Panc1 (cell line): Measurements from ENCODE around the gene DTNBP1. TPM values are rescaled to one million over a fixed set of nuclear protein-coding genes. Genes with fewer than 3 reads are reported as not detected.

Experiments used
- ATAC-seq: fragments of 200-7000 bp; cut with Tn5 transposase; 2 replicates; pipeline ENCODE4 v1.9.1; 2020; ENCODE audit warnings: mild to moderate bottlenecking, moderate library complexity
- BruUV-seq: library from RNA; stranded (reverse); fragments of 400-500 nt; replicated peaks from 2 replicates; lab custom pipeline; 2021; lab: Mats Ljungman, UMichigan
- CTCF ChIA-PET: fragments of 300-600 bp; sonication (Branson Sonifier 250); formaldehyde crosslinking; loops from one replicate; lab custom pipeline; 2022; ENCODE audit warnings: antibody characterized with exemption; lab: Charles Lee
- POLR2A ChIA-PET: fragments of 300-600 bp; sonication (Branson Sonifier 250); formaldehyde crosslinking; loops from one replicate; lab custom pipeline; 2022; ENCODE audit warnings: antibody characterized with exemption; lab: Charles Lee
- DNase-seq: peaks from one replicate; pipeline ENCODE4 v3.0.0-alpha.2; 2010; ENCODE audit warnings: low read depth, low spot score
- H3K27ac ChIP-seq: 2 replicates; pipeline ENCODE4 v1.5.1; 2011; ENCODE audit warnings: mild to moderate bottlenecking, low read length, inconsistent platforms
- H3K27me3 ChIP-seq: fragments of 200-500 bp; sonication (Bioruptor generic); 2 replicates; pipeline ENCODE4 v1.6.0; 2014; ENCODE audit warnings: low read length, inconsistent platforms; ENCODE audit not compliant: control insufficient read depth, insufficient read depth
- H3K36me3 ChIP-seq: fragments of 200-500 bp; sonication (Bioruptor generic); 2 replicates; pipeline ENCODE4 v1.5.1; 2014; ENCODE audit warnings: inconsistent platforms, mild to moderate bottlenecking, low read length, moderate library complexity; ENCODE audit not compliant: control insufficient read depth, insufficient read depth
- H3K4me1 ChIP-seq: 2 replicates; pipeline ENCODE4 v1.5.1; 2011; ENCODE audit warnings: inconsistent platforms, mild to moderate bottlenecking, low read length, moderate library complexity; ENCODE audit not compliant: control insufficient read depth, insufficient read depth
- H3K4me3 ChIP-seq, 2 experiments: 2 replicates each; pipeline ENCODE4 v1.5.1; 2011 to 2012; ENCODE audit warnings: low read depth in 2 of 2, low read length in 2 of 2, mild to moderate bottlenecking in 2 of 2, inconsistent platforms in 1 of 2, moderate library complexity in 1 of 2
- H3K9me3 ChIP-seq: fragments of 200-500 bp; sonication (Bioruptor generic); 2 replicates; pipeline ENCODE4 v1.5.1; 2014; ENCODE audit warnings: low read depth, mild to moderate bottlenecking, inconsistent platforms, low read length, moderate library complexity; ENCODE audit not compliant: control insufficient read depth, insufficient read depth
- POLR2AphosphoS5 ChIP-seq: IDR thresholded peaks from 2 replicates; pipeline ENCODE4 v1.6.1; 2012; ENCODE audit warnings: mild to moderate bottlenecking, low read depth, low read length, moderate library complexity
- SIN3A ChIP-seq: IDR thresholded peaks from 2 replicates; pipeline ENCODE4 v1.6.1; 2012; ENCODE audit warnings: low read depth, mild to moderate bottlenecking, low read length, moderate library complexity, borderline replicate concordance; ENCODE audit not compliant: insufficient read depth
- TCF7L2 ChIP-seq: IDR thresholded peaks from 2 replicates; pipeline ENCODE4 v1.6.1; 2011; ENCODE audit warnings: mild to moderate bottlenecking, low read depth, low read length, inconsistent platforms
- in situ Hi-C: cut with HindIII; loops from 2 replicates; pipeline ENCODE4 v1.10.0; 2016; ENCODE audit warnings: low sequenced_read_pairs, low pct_unique_long_range_greater_than_20kb
- intact Hi-C: fragments of 100-400 bp; cut with micrococcal nuclease; formaldehyde crosslinking; loops from one replicate; pipeline ENCODE4 v1.10.0; 2022; ENCODE audit not compliant: unreplicated experiment
- total RNA-seq: library from RNA; stranded (reverse); gene quantifications from one replicate; pipeline ENCODE4 v1.2.1, GENCODE V29; 2021; ENCODE audit not compliant: unreplicated experiment
- TF ChIP-seq, protein P1 (sequence below): fragments of 450-650 bp; IDR thresholded peaks from 2 replicates; pipeline ENCODE4 v1.5.1; 2017; ENCODE audit warnings: mild to moderate bottlenecking
- TF ChIP-seq, protein P2 (sequence below), 2 experiments: IDR thresholded peaks; 2 replicates each; pipeline ENCODE4 v1.6.1; 2011 to 2012; ENCODE audit warnings: low read depth in 2 of 2, control low read depth in 1 of 2, low read length in 1 of 2, mild to moderate bottlenecking in 1 of 2, moderate library complexity in 1 of 2; ENCODE audit not compliant: insufficient read depth in 1 of 2

Gene DTNBP1
- total RNA-seq, 1 experiment from 2014 or later: 29.3 TPM

DNA sequence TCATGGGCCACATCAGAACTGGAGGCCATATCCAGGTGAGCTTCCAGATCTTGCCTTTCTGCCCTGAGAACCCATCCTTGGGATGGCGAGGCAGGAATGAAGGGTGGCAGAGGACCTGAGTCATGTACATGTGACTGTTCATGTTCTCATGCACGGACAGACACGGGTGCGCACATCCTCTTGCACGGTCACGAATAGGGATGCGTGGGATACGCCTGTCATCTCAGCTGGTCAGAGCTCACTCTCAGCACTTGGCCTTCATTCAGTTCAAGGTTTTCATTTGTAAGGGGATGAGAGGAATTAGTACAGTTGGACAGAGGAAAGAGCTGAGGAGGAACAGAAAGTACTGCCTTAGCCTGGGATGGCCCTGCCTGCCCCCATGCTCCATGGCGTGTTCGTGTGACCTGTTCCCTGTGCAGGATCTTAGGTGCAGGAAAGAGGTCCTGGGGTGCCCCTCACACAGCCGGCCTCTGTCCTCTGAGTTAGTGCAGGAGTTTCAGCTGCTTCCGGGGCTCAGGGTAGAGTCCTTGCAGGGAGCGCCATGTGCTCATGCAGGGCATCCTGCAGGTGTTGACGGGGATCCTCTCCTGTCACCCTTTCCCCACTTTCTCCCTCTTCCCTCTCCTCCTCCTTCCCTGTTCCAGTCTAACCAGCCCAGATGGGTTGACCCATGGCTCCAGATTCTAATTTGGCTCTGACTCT, 173.4 kb downstream of the DTNBP1 start:
- intact Hi-C loops: no loop called here
- DNase-seq (no peak), ATAC-seq (no peak)
- H3K9me3 ChIP-seq: no peaks in the 10 kb centered on the region
- BruUV-seq: no TSS peak
- POLR2A ChIA-PET: no interaction called here
- TF ChIP-seq, protein P1, sequence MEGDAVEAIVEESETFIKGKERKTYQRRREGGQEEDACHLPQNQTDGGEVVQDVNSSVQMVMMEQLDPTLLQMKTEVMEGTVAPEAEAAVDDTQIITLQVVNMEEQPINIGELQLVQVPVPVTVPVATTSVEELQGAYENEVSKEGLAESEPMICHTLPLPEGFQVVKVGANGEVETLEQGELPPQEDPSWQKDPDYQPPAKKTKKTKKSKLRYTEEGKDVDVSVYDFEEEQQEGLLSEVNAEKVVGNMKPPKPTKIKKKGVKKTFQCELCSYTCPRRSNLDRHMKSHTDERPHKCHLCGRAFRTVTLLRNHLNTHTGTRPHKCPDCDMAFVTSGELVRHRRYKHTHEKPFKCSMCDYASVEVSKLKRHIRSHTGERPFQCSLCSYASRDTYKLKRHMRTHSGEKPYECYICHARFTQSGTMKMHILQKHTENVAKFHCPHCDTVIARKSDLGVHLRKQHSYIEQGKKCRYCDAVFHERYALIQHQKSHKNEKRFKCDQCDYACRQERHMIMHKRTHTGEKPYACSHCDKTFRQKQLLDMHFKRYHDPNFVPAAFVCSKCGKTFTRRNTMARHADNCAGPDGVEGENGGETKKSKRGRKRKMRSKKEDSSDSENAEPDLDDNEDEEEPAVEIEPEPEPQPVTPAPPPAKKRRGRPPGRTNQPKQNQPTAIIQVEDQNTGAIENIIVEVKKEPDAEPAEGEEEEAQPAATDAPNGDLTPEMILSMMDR: no peak
- TF ChIP-seq POLR2AphosphoS5: no peak
- TF ChIP-seq TCF7L2: no peak
- no peak for TF ChIP-seq SIN3A
- CTCF ChIA-PET: no interaction called here
- no peaks in the 10 kb centered on the region for H3K36me3 ChIP-seq
- no peaks in the 10 kb centered on the region for H3K27me3 ChIP-seq
- H3K4me3 ChIP-seq: no peak overlapping the region
- no peak overlapping the region for H3K27ac ChIP-seq
- no peaks in the 10 kb centered on the region for H3K4me1 ChIP-seq
- in situ Hi-C loops: no loop called here

DNA sequence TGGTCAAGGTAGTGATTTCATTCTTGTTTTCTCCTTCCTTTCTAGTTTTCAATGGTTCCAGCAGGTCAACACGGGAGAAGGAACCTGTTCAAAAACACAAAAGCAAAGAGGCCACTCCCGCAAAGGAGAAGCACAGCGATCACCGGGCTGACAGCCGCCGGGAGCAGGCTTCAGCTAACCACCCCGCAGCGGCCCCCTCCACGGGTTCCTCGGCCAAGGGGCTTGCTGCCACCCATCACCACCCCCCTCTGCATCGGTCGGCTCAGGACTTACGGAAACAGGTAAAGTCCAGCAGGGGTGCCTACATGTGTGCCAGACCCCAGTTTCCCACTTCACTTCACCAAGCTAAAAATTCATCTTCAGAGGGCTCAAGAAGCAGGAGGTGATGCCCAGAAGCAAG, 175.6 kb downstream of the DTNBP1 start:
- no peak overlapping the region for H3K4me3 ChIP-seq
- H3K27ac ChIP-seq: no peak overlapping the region
- H3K4me1 ChIP-seq: no peaks in the 10 kb centered on the region
- no peak for ATAC-seq
- no TSS peak for BruUV-seq
- in situ Hi-C loops: no loop called here
- ChIA-PET CTCF (no interaction called here), POLR2A (no interaction called here)
- H3K27me3 ChIP-seq: no peaks in the 10 kb centered on the region
- H3K36me3 ChIP-seq: no peaks in the 10 kb centered on the region
- TF ChIP-seq SIN3A (no peak), POLR2AphosphoS5 (no peak), TCF7L2 (no peak)
- TF ChIP-seq, protein P2, sequence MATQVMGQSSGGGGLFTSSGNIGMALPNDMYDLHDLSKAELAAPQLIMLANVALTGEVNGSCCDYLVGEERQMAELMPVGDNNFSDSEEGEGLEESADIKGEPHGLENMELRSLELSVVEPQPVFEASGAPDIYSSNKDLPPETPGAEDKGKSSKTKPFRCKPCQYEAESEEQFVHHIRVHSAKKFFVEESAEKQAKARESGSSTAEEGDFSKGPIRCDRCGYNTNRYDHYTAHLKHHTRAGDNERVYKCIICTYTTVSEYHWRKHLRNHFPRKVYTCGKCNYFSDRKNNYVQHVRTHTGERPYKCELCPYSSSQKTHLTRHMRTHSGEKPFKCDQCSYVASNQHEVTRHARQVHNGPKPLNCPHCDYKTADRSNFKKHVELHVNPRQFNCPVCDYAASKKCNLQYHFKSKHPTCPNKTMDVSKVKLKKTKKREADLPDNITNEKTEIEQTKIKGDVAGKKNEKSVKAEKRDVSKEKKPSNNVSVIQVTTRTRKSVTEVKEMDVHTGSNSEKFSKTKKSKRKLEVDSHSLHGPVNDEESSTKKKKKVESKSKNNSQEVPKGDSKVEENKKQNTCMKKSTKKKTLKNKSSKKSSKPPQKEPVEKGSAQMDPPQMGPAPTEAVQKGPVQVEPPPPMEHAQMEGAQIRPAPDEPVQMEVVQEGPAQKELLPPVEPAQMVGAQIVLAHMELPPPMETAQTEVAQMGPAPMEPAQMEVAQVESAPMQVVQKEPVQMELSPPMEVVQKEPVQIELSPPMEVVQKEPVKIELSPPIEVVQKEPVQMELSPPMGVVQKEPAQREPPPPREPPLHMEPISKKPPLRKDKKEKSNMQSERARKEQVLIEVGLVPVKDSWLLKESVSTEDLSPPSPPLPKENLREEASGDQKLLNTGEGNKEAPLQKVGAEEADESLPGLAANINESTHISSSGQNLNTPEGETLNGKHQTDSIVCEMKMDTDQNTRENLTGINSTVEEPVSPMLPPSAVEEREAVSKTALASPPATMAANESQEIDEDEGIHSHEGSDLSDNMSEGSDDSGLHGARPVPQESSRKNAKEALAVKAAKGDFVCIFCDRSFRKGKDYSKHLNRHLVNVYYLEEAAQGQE (IDR thresholded peaks at IDR 0.05; ENCODE audit: insufficient read depth in 1 of 2, low read depth in 2 of 2, low read length in 1 of 2): no peak
- TF ChIP-seq, protein P1: no peak
- H3K9me3 ChIP-seq: no peaks in the 10 kb centered on the region
- DNase-seq: no peak
- intact Hi-C loops: no loop called here
